GM12801 (cell line): ENCODE measurements around the gene SNCAIP.

Experiments
- TF ChIP-seq, protein P1 (sequence below): IDR thresholded peaks from one replicate; pipeline ENCODE4 v1.5.1; 2011; ENCODE audit warnings: control low read depth; ENCODE audit not compliant: insufficient read length; ENCODE audit errors: extremely low read depth

SNCAIP gene

GRCh38 chr5:122444411-122444810 is 132.4 kb downstream of the SNCAIP start:
- TF ChIP-seq, protein P1, sequence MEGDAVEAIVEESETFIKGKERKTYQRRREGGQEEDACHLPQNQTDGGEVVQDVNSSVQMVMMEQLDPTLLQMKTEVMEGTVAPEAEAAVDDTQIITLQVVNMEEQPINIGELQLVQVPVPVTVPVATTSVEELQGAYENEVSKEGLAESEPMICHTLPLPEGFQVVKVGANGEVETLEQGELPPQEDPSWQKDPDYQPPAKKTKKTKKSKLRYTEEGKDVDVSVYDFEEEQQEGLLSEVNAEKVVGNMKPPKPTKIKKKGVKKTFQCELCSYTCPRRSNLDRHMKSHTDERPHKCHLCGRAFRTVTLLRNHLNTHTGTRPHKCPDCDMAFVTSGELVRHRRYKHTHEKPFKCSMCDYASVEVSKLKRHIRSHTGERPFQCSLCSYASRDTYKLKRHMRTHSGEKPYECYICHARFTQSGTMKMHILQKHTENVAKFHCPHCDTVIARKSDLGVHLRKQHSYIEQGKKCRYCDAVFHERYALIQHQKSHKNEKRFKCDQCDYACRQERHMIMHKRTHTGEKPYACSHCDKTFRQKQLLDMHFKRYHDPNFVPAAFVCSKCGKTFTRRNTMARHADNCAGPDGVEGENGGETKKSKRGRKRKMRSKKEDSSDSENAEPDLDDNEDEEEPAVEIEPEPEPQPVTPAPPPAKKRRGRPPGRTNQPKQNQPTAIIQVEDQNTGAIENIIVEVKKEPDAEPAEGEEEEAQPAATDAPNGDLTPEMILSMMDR, result no peak

DNA sequence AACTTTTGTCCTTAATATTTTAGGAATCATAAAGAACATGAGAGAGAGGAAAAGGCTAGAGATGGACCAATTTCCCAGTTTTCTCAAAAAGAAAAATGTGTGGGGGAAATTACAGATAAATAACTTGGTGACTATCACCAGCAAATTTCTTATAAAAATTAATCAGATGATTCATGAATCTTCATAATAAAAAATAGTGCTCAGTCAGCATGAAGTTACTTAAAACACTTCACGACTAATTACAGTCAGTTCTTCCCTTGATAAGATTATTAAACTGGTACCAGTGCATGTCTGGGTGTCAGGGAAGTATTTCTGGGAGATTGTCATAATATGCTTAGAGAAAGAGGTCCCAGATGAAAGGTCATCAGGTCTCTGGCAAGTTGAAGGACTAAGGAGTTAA is 133.0 kb downstream of the SNCAIP start:
- TF ChIP-seq, protein P1, result no peak

DNA sequence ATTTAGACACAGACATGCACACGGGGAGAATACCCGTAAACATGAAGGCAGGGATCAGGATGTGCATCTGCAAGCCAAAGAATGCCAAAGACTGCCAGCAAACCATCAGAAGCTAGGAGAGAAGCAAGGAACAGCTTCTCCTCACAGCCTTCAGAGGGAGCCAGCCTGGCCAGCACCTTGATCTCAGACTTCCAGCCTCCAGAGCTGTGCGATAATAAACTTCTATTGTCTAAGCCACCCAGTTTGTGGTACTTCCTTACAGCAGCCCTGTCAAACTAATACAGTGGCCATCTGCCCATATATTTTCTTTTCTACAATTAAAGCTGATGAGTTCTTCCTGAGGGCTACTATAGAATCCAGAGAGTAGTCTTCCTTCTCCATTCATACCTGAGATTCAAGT is 135.0 kb downstream of the SNCAIP start:
- TF ChIP-seq, protein P1, result no peak

GRCh38 chr5:122447879-122448278 is 135.8 kb downstream of the SNCAIP start:
- TF ChIP-seq, protein P1, result no peak

GRCh38 chr5:122454541-122454940 is 142.5 kb downstream of the SNCAIP start:
- TF ChIP-seq, protein P1, result no peak

GRCh38 chr5:122455939-122456338 is 143.9 kb downstream of the SNCAIP start:
- TF ChIP-seq, protein P1, result no peak

DNA sequence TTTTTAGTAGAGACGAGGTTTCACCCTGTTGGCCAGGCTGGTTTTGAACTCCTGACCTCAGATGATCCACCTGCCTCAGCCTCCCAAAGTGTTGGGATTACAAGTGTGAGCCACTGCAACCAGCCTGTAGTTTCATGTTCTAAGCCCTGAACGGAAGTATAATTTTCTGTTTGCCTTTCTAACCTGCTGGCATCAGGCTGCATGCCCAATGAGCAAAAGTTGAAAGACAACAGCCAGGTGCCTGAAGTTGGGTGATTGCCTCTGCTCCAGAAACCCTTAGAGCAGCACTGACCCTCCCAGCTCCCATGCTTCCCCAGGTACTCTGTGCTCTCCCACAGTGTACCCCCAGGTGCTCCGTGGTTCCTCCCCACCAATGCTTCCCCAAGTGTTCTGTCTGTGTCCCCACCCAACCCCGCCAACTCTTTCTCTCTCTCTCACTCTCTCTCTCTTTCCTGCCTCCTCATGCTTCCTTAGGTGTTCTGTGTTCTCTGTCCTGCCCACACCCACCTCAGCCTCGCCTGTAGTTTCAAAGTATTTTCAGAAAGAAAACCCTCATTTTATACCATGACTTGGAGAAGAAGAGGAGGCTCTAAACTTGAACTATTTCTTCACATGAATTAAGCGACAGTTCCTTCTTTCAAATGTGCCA is 145.3 kb downstream of the SNCAIP start:
- TF ChIP-seq, protein P1, result no peak
